ENCODE results near the gene SRMS.
A peak's percentile ranks its signal among the peaks of the same experiment; 100 is the strongest.

Gene SRMS

GRCh38 chr20:63536997-63537524, 10.5 kb downstream of the SRMS start, which contains the start of gene PTK6:
TSS of gene PTK6 (minus strand) at chr20:63537376. CDS start at chr20:63537314, 62 bp downstream.
- no peak for DNase-seq

- no peak for DNase-seq
Observed at GRCh38 chr20:63536241-63536977, 11.1 kb downstream of the SRMS start.

- DNase-seq = no peak
Observed at GRCh38 chr20:63534831-63535651, 12.5 kb downstream of the SRMS start.

GRCh38 chr20:63534427-63534830, 13.1 kb downstream of the SRMS start:
- DNase-seq = no peak

GRCh38 chr20:63533871-63534393, 13.6 kb downstream of the SRMS start:
- no peak for DNase-seq

- no peak for DNase-seq
Observed at GRCh38 chr20:63533388-63533787, 14.2 kb downstream of the SRMS start.

- no peak for DNase-seq
Observed at GRCh38 chr20:63532449-63532971, 15.0 kb downstream of the SRMS start.

- DNase-seq = no peak
Observed at GRCh38 chr20:63531686-63532448, 15.7 kb downstream of the SRMS start.

GRCh38 chr20:63530788-63531160, 16.8 kb downstream of the SRMS start:
- DNase-seq = no peak

- no peak for DNase-seq
Observed at GRCh38 chr20:63529861-63530787, 17.4 kb downstream of the SRMS start.

- DNase-seq = no peak
Observed at GRCh38 chr20:63529180-63529860, 18.2 kb downstream of the SRMS start.

GRCh38 chr20:63527184-63527583, 20.4 kb downstream of the SRMS start:
- DNase-seq = no peak

- no peak for DNase-seq
Observed at GRCh38 chr20:63525971-63526370, 21.6 kb downstream of the SRMS start.

GRCh38 chr20:63525185-63525584, 22.4 kb downstream of the SRMS start:
- no peak for DNase-seq

- DNase-seq = no peak
Observed at GRCh38 chr20:63522981-63523611, 24.5 kb downstream of the SRMS start.

- no peak for DNase-seq
Observed at GRCh38 chr20:63522091-63522868, 25.3 kb downstream of the SRMS start.

GRCh38 chr20:63521602-63522001, 25.9 kb downstream of the SRMS start:
- DNase-seq = no peak

GRCh38 chr20:63520934-63521601, 26.5 kb downstream of the SRMS start:
- DNase-seq = peak; percentile 62

GRCh38 chr20:63520504-63520933, 27.0 kb downstream of the SRMS start, which contains the start of gene PPDPF:
TSS of gene PPDPF (plus strand) at chr20:63520765. CDS start at chr20:63521309, 544 bp downstream.
- peak; percentile 84 for DNase-seq

All from activated CD4-positive, alpha-beta T cell treated with anti-CD3 and anti-CD28 coated beads, Interleukin-2, amount 50 U/mL, for 1 hour (primary cell).